HG03139 (cell line): ENCODE data around the gene ATP1A3.

ENCODE experiments used
- ATAC-seq: cut with Tn5 transposase; IDR thresholded peaks from one replicate; pipeline ENCODE4 v1.9.1; 2021; ENCODE audit not compliant: unreplicated experiment

Gene ATP1A3

DNA sequence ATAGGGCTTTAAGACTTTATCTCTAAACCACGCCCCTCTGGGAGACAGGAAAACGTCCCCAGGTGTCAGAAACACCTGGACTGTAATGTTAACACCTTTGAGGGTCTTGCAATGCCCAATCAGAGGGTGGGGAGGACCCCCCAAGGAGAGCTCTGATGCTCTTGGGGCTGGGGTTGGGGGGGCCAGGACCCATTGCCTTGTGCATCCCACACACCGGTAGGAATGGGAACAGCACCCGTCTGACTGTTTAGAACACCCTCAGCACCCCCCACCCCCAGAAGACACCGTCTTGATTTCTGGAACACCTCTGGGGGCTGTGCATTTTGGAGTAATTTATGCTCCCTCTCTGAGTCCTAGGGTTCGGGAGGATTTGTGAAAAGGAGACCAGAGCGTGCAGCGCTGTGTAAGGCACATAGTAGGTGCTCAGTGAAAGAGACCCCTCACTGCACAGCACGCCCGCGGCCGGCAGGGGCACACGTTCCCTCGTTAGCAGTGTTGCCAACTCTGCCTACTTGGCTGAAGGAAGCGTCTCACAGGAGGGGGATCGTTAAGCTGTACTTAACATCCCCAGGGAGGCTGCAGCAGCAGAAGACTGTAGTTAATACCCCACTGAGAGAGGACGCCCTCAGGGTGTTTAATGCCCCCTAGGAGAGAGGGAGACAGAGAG lies 63.0 kb downstream of the ATP1A3 start:
- ATAC-seq, result no peak

DNA sequence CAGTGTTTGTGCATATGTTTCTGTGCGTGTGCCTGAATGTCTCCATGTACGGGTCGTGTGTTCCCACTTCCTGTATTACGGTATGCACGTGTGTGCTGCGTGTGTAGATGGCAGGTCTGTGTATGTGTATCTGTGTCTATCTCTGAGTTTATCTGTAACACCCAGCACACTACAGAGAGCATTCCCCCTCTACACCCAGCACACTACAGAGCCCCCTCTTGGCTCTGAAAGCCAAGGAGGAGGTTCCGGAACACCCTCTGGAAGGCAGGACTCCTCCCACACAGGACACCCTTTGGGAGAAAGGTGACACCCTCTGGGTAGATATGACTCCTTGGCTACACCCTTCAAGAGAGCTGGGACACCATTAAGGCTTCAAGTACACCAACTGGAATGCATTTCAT lies 63.7 kb downstream of the ATP1A3 start:
- no peak for ATAC-seq

DNA sequence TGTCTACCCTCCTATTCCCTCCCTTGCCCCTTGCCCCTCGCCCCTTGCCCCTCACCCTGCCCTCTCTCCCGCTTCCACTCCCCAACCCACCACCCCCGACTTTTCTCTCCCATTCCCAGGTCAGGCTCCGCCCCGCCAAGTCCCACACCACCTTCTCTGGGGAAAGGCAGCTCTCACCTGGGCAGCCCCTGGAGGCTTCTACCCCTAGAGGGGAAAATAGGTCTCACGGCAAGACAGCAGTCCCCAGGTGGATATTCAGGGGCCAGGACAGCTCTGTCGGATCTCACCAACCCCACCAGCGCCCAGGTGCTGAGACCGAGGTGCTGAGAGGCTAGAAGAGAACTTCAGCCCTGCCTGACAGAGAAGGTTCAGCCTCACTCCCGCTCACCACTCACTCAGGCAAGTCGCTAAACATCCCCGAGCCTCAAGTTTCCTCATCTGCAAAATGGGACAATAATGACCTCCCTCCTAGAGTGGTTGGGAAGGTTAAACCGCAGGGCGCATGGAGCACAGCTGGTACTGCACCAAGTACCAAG lies 64.4 kb downstream of the ATP1A3 start:
- ATAC-seq, result no peak

DNA sequence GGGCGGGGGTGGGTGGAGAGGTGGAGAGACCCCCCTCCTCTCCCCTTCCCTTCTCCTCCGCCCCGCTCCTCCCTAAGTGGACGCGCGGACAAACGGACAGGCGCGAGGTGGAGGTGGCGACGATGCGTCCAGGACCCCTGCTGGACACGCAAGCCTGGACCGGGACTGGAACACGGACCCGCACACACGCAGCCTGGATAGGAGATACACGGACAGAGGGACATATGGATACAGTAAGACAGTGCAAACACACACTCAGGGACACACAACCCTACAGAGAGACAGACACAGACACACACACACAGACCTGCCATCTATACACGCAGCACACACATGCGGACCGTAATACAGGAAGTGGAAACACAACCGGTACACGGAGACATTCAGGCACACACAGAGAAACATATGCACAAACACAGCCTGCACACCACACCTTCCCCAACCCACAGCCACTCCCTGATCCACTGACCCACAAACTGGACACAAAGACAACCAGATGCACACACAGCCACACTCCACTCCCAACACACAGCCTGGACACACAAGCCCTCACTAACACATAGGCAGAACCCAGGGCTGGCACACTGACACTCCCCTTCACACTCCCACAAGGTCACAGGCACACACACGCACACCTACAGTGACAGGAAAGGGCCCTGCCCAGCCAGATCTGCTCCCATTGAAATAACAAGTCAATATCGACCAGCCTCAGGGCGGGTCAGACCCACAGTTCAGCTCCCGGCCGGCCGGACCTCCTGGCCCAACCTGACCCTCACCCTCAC lies 65.1 kb downstream of the ATP1A3 start:
- no peak for ATAC-seq

DNA sequence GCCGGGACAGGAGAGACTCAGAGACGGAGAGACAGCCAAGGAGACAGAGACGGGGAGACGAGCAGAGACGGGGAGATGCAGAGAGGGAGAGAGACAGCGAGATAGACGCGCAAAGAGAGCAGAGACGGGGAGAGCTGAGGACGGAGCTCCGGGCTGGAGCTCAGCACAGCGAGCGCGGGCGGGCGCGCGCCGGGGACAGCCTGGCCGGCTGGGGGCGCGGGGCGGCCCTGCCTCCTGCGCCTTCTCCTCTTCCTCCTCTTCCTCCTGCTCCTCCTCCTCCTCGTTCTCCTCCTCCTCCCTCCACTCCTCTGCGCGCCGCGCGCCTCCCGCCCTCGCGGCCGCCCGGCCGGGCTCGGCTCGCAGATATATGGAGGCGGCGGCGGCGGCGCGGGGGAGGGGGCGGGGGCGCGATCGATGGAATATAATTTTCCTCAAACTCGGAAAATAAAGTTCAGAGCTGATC lies 65.8 kb downstream of the ATP1A3 start, which contains the start of gene ERFL:
Gene ERFL, minus strand, starts transcription at position 229 of the 463 bp plus-strand sequence. CDS start 15,530 bp downstream, outside the sequence.
- no peak for ATAC-seq

DNA sequence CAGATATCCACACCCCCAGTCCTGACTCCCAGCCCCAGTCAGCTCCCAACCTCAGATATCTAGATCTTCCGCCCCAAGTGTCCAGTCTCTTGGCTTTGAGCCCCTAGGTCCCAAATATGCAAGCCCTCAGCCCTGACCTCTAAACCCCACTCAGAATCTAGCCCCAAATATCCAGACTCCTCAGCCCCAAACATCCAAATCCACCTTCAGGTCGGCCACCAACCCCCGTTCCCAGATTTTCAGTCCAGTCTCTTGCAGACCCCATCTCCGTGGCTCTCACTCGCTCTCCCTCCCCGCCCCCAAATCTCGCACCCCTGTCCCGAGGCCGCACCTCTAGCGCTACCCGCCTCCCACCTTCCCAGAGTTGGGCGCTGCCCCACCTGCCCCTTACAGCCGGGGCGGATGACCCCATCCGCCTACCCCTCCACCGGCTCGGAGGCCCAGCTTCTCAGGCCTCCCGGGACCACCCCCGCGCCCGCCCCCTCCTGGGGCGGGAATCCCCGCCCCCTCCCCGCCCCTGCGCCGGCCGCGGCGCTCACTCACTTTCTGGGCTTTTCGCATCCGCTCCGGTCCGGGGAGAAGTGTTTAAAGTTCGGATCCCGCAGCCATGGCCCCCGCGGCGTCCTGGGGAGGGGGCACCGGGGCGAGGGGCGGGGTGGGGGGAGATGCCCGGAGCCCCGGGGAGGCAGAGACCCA lies 66.4 kb downstream of the ATP1A3 start:
- no peak for ATAC-seq

DNA sequence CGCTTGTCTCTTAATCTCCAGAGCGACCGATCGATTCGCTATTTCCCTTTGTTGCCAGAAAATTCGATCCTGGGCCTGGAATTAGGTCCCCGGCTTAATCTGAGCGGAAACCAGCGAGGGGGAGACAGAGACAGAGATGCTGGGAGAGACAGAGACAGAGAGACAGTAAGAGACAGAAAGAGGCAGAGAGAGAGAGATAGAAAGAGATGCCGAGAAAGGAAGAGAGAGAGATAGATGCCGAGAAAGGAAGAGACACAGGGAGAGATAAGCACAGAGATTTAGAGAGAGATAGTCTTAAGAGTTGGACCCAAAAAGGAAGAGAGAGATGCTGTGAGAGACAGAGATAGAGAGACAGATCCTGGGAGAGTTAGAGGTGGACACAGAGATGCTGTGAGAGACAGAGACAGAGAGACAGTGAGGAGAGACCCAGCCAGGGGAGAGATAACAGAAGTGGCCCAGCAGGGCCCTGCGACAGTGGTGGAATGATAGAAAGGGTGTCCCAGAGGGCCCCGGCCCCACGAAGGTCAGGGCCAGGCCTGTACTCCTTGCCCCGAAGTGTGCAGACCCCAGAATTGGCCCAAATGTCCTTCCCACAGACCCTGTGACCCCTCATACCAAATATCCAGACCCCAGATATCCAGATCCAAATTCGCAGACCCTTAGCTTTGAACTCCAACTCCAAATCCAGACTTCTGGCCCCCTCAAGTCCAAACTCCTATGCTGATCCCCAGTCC lies 67.1 kb downstream of the ATP1A3 start:
- no peak for ATAC-seq

DNA sequence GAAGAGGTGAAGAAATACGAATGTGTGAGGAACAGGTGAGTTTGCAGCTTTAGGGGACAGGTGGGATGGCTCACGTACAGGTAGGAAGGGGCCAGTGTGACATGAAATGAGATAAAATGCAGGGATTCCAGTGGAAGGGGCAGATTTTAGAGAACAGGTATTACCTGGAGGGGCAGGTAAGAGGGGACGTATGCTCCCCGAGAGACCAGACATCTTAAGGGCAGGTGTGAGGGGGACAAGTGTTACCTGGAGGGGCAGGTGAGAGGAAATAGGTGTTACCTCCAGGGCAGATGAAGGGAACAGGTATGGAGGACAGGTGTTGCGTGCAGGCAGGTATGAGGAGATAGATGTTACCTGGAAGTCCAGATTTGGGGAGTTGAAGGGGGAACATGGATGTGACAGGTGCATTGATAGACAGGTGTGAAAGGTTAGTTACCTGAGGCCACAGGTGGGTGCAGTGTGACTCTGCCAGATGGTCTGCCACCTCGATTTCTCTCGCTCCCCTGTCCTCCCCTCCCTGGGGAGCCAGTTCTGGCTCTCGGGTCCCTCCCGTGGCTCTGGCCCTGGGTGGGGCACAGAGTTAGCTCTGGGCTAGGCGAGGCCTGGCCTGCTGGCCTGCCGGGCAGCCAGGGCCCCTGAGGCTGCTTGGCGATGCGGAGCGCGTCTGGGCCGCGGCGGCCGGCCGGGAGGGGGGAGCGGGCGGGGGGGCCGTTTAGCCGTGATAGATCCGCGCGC lies 67.8 kb downstream of the ATP1A3 start:
- no peak for ATAC-seq

DNA sequence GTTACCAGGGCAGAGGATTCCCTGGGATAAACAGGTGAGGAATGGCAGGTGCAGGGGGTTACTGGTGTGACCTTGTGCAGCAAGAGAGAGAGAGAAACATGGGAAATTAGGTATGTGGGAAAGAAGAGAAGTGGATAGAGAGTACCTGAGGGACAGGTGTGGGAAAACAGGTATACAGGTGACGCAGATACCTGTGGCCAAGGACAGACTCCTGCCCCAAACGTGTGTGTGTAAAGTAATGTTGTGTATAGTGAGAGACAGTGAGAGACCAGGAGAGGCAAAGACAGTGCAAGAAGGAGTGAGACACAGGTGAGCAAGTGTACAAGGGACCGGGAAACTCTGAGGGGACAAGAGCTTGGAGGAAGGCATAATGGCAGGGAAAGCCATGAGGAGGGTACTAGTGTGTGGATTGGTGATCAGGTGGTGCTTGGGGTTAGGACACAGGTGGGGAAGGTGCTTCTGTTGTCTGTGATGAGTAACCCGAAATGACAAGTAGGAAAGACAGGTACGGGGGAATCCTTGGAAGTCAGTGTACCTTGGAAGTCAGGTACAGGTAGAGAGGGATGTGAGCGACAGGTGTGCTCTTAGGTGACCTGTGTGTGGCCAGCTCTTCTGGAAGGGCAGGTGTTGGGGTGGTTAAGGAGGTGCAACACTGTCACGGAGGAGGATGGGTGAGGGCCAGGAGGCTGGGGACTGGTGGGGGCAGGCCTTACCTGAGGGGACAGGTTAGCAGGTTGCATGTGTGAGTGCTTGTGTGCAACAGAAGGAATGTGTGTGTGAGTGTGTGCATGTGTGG lies 68.6 kb downstream of the ATP1A3 start:
- no peak for ATAC-seq

DNA sequence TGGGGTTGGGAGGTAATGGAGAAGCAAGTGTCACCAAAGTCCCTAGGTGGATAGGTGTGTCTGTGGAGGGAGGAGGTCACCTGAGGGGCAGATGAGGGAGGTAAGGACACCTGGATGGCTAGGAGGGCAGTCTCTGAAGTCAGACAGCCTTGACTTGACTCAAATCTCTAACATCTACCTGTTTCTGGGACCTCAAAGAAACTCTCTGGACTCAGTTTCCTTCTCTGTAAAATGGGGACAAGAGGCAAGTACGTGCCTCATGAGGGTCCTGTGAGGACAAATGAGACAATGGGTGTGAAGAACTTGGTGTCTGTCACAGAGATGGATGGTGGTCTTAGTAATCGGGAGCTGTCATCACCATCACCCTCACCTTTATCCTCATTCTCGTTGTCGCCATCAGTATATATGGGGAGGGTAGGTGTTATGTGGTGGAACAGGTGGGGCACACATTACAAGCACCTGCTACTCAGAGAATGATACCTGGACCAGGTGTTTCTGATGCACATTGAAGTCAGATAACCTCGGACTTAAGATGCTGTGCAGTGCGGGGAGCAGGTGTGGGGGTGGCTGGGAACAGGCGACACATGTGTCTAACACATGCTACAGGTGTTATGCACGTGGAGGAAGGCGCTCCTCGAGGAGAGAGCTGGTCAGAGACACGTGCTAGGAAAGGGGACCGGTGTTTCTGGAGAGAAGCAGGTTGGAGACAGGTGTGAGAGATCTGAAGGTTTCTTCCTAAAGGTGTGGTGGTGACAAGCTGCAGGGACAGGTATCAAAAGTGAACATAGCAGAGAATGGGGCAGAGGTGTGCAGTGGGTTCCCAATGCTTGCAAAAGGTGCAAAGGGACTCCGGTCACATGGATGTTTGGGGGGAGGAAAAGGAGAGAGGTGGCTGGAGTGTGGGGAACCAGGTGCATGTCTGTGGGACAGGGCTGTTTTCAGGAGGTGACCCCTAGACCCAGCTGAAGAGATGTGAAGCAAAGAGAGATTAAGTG lies 69.6 kb downstream of the ATP1A3 start:
- no peak for ATAC-seq

DNA sequence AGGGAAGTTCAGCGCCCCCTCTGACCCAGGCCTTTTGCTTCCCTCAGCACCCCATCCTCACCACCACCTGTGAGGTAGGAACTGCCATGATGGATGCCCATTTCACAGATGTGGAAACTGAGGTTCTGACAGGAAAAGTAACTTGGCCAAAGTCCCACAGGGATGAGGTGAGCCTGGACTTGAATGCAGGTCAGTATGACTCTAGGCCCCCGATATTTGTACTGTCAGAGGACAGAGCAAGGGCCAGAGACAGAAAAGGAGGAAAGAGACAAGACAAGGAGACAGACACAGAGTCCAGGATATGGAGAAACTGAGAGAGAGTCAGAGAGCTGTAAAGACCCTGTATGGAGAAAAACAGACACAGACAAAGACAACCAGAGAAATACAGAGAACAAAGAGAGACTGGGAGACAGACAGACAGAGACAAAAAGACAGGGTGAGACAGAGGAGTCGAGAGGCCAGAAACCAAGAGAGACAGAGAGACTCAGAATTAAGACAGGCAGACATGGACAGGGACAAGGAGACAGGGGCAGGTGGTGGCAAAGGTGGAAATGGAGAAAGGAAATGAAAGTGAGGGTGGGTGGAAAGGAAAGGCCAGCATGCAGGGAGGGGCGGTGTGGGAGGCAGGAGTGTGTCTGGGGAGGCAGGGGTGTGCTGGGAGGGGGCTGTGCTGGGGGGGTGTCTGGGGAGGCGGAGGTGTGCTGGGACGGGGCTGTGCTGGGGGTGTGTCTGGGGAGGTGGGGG lies 70.8 kb downstream of the ATP1A3 start:
- ATAC-seq, result no peak

DNA sequence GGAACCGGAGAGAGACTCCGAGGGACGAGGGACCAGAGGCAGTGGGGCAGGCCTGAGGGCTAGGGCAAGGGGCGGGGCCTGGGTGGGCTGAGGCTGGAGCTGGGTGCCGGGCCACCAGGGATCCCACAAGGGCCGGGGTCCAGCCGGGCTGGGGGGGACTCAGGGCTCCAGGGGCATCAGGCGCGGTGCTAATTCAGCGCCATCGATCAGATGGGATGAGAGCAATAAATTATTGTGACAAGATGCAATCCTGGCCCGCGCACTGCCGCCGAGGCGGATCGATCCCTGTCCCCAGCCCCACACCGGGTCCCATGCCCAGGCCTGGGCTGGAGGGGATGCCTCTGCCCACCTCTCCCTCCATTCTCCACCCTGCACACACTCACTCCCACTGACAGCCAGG lies 71.4 kb downstream of the ATP1A3 start:
- ATAC-seq, result no peak

DNA sequence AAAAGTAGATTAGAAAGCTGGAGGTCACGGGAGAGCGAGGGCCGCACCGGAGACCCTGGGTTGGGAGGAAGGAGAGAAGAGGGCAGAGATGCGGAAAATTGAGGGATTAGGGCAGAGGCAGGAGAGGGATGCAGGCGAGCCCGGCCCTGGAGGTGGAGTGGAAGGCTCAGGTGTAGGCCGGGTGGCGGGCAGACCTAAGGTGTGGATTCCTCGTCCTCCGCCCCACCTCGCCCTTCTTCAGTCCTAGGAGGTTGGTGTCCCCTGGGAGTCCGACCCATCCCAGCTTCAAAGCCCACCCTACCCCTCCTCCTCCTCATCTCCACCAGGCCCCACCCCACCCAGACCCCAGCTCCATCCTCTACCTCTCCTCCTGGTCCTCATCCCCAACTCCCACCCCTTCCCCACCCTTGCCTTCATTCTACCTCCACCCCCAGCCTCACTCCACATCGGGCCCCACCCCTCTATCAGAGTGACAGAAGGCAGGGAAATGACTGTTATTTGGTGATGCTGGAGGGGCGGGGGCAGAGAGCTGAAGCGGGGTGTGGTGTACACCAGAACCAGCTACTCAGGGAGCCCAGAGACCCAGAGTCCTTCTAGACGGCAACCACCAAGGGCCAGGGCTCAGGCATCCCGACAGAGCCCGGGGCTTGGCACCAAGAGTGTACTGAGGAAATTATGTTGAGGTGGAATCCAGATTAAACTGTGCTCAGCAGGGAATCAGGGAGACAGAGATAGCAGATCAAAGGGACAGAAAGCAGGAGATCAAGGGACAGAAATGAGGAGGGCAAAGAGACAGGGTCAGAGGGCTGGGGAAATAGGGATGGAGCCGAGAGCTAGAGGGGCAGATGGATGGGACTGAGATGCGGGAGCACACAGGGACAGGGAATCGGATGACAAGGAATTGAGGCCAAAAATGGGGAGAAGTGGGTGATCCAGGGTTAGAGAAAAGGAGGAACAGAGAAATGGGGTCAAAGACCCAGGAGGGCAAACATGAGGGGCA lies 72.2 kb downstream of the ATP1A3 start:
- no peak for ATAC-seq

DNA sequence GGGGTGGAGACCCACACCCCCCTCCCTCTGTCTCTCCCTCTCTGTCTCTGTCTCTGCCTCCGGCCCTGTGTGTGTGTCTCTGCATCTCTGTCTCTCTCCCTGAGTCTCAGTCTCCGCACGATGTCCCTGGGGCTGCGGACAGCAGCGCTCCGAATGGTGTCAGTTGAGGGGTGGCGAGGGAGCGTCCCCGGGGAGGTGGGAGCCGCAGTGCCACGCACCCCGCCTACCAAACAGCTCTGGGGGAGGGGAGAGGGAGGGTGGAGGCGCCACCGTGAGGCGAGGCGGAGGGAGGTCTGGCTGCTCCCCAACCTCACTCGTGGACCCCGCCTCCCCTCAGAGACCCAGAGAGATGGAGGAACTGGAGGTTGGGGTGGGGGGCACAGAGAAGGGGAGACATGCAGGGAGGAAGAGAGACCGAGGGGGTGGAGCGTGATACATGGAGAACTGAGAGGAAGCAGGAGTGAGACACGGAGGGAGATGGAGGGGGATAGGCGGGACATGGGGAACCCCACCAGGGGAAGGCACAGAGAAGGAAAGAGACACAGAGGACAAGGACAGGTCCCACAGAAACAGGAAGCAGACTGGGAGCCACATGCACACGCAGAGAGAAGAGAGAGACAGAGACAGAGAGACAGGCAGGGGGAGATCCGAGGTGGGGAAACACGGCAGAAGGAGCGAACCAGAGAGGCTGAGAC lies 73.0 kb downstream of the ATP1A3 start:
- no peak for ATAC-seq

DNA sequence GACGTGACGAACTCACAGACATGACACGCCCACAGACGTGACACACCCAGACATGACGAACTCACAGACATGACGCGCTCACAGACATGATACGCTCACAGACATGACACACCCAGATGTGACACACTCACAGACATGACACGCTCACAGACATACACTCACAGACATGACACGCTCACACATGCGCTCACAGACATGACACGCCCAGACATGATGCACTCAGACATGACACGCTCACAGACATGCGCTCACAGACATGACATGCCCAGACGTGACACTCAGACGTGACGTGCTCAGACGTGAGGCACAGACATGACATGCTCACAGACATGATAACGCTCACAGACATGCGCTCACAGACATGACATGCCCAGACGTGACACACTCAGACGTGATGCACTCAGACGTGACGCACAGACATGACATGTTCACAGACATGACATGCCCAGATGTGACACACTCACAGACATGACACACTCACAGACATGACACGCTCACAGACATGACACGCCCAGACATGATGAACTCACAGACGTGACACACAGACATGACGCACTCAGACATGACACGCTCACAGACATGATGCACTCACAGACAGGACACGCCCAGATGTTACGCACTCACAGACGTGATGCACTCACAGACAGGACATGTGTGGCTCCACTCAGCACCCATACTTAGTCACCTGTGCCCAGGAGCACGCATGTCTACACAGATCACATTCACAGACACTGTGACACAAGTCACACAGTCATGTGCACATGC lies 73.9 kb downstream of the ATP1A3 start:
- no peak for ATAC-seq
